Brain microvascular endothelial cell (primary cell): ENCODE measurements around the gene C22orf39.

ENCODE experiments used
- DNase-seq: peaks from one replicate; pipeline ENCODE4 v3.0.0-alpha.2; 2020
- H3K27ac ChIP-seq: fragments of 250-450 bp; sonication (Bioruptor Pico); 2 replicates; pipeline ENCODE4 v1.5.1; 2020; ENCODE audit warnings: mild to moderate bottlenecking, moderate library complexity
- H3K27me3 ChIP-seq: fragments of 250-450 bp; sonication (Bioruptor Pico); replicated peaks from 2 replicates; pipeline ENCODE4 v1.5.1; 2020; ENCODE audit warnings: mild to moderate bottlenecking
- H3K36me3 ChIP-seq: fragments of 250-450 bp; sonication (Bioruptor Pico); replicated peaks from 2 replicates; pipeline ENCODE4 v1.5.1; 2020; ENCODE audit warnings: mild to moderate bottlenecking
- H3K4me3 ChIP-seq: 2 replicates; pipeline ENCODE4 v1.5.1; 2011; ENCODE audit warnings: low read depth, mild to moderate bottlenecking, control low read depth, low read length, moderate library complexity
- in situ Hi-C: cut with HindIII; loops from 2 replicates; pipeline ENCODE4 v1.10.0; 2017; ENCODE audit warnings: low sequenced_read_pairs, low pct_ligation_motif_present
- TF ChIP-seq, protein P1 (sequence below): IDR thresholded peaks from 2 replicates; pipeline ENCODE4 v1.5.1; 2011; ENCODE audit warnings: low read depth, mild to moderate bottlenecking, moderate library complexity, low read length, control low read depth, inconsistent platforms; ENCODE audit errors: missing control alignments

The C22orf39 gene

DNA sequence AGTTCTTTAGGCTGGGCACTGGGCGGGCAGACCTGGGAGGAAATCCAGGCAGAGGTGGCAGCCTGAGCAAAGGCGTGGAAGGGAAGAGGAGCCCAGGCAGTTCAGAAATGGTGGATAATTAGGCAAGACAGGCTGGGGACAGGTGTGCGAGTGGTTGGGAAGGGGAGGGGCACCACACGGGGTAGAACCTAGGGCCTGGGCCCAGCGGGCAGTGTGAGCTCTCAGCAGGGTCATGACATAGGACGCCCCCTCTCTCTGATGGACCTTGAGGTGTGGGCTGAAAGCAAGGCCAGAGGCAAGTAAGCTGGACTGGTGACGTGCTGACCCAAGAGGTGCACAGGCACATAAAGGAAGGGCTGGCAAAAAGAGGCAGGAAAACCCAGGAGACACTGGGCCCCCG, 24.7 kb upstream of the C22orf39 start:
- Histone ChIP-seq H3K4me3 (no peak overlapping the region), H3K36me3 (peaks cover 81% of the 10 kb centered on the region), H3K27me3 (no peaks in the 10 kb centered on the region), H3K27ac (no peak overlapping the region)
- TF ChIP-seq, protein P1, sequence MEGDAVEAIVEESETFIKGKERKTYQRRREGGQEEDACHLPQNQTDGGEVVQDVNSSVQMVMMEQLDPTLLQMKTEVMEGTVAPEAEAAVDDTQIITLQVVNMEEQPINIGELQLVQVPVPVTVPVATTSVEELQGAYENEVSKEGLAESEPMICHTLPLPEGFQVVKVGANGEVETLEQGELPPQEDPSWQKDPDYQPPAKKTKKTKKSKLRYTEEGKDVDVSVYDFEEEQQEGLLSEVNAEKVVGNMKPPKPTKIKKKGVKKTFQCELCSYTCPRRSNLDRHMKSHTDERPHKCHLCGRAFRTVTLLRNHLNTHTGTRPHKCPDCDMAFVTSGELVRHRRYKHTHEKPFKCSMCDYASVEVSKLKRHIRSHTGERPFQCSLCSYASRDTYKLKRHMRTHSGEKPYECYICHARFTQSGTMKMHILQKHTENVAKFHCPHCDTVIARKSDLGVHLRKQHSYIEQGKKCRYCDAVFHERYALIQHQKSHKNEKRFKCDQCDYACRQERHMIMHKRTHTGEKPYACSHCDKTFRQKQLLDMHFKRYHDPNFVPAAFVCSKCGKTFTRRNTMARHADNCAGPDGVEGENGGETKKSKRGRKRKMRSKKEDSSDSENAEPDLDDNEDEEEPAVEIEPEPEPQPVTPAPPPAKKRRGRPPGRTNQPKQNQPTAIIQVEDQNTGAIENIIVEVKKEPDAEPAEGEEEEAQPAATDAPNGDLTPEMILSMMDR, result no peak
- in situ Hi-C loops, result no loop called here
- no peak for DNase-seq

DNA sequence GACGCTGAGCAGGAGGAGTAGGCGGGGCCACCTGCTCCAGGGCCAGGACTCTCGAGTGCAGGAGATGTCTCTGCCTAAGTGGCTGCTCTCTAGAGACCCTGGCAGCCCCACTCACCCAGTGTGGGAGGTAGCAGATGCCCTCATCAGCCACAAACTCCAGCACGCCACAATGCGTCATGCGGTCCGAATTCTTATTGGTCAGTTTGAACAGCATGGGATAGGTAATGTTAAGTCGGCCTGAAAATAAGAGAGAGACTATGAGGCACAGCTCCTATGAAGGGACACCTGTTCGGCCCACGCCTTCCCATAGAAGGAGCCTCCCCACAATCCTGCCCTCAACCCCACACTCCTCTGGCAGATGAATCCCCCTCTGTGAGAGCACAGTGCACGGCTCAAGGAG, 24.1 kb upstream of the C22orf39 start:
- no peak overlapping the region for H3K27ac ChIP-seq
- H3K4me3 ChIP-seq, result no peak overlapping the region
- H3K27me3 ChIP-seq, result no peaks in the 10 kb centered on the region
- DNase-seq, result no peak
- H3K36me3 ChIP-seq, result peaks cover 87% of the 10 kb centered on the region
- in situ Hi-C loops, result no loop called here
- TF ChIP-seq, protein P1, result no peak

DNA sequence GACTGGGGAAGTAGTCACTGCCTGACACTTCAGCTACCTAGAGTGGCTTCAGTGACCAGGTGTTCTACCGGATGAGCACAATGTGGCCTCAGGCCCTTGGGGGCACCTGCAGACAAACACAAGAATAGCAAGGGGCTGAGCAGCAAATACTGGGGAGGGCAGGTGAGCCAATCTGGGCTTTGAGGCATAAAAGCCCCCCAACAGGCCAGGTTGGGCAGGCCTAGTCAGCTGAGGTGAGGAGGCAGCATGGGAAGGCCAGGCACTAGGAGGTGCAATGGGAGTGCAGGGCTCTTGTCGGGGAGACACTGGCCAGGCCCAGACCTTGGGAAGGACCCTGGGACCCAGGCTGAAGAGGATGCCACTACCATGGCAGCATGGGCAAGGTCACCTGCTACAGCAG, 22.5 kb upstream of the C22orf39 start:
- Histone ChIP-seq H3K4me3 (no peak overlapping the region), H3K27me3 (no peaks in the 10 kb centered on the region), H3K27ac (no peak overlapping the region), H3K36me3 (peaks cover 91% of the 10 kb centered on the region)
- TF ChIP-seq, protein P1, result no peak
- in situ Hi-C loops, result no loop called here
- DNase-seq, result no peak

DNA sequence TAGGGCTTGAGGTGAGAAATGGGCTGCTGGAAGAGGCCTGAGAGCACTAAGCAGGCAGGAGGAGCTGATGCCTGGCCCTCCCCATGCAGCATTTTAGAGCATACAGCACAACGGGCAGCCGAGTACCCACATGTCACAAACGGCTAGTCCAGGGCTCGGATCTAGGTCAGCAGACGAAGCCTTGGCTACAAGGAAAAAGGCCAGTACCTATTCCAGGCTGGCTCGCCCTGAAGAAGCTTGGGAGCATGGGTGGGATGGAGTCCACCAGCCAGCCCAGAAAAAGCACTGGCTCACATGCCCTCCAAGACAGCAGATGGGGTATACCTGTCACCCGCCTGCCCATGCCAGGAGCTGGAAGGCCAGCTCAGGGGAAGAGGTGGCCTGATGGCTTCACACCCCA, 21.9 kb upstream of the C22orf39 start:
- Histone ChIP-seq H3K4me3 (no peak overlapping the region), H3K27ac (no peak overlapping the region), H3K36me3 (peaks cover 93% of the 10 kb centered on the region), H3K27me3 (no peaks in the 10 kb centered on the region)
- in situ Hi-C loops, result no loop called here
- DNase-seq, result no peak
- TF ChIP-seq, protein P1, result no peak

DNA sequence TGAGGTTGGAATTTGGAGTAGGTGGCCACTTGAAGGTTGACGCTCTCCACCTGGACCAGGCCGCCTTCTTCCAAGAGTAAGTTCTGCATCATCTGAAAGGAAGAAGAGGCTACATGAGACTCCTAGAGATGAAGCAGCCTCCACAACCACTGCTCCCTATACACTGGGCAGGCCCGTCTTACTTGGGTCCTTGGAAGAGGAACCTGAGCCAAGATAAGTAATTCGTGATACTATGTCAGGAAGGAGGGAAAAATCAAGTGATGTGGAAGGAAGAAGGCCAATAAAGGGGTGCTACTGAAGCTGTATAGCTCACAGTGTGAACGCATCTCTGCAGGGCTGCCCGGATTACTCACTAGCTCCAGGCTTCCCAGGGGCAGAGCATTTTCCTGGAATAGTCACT, 20.4 kb upstream of the C22orf39 start:
- TF ChIP-seq, protein P1, result no peak
- Histone ChIP-seq H3K4me3 (no peak overlapping the region), H3K27me3 (no peaks in the 10 kb centered on the region), H3K27ac (no peak overlapping the region), H3K36me3 (peaks cover 93% of the 10 kb centered on the region)
- in situ Hi-C loops, result no loop called here
- no peak for DNase-seq
